Epithelial cell of esophagus (primary cell): ENCODE results near the gene TPBG.

Source experiments
- DNase-seq: peaks from one replicate; pipeline ENCODE4 v3.0.0; 2010; ENCODE audit warnings: low read depth
- H3K4me3 ChIP-seq: 2 replicates; pipeline ENCODE4 v1.5.1; 2011; ENCODE audit warnings: mild to moderate bottlenecking, low read length, control low read depth
- CTCF ChIP-seq: IDR thresholded peaks from 2 replicates; pipeline ENCODE4 v1.5.1; 2011; ENCODE audit warnings: low read depth, mild to moderate bottlenecking, low read length, control low read depth, inconsistent platforms; ENCODE audit not compliant: insufficient read depth; ENCODE audit errors: missing control alignments

Gene TPBG

GRCh38 chr6:82363428-82364086 is at the start of gene TPBG:
TSS of gene TPBG (plus strand) at chr6:82363817. CDS start at chr6:82364962, 1,145 bp downstream.
- TF ChIP-seq CTCF, result peak; percentile 32
- H3K4me3 ChIP-seq, result peak within 1 kb of the TSS; percentile 76
- peak; percentile 86 for DNase-seq

GRCh38 chr6:82322386-82322785 is 41.2 kb upstream of the TPBG start:
- TF ChIP-seq CTCF, result no peak
- no peak for DNase-seq
- H3K4me3 ChIP-seq, result no peak overlapping the region

- H3K4me3 ChIP-seq, result no peak overlapping the region
- TF ChIP-seq CTCF, result no peak
- DNase-seq, result no peak
Measured at GRCh38 chr6:82329766-82330165, 33.9 kb upstream of the TPBG start.

GRCh38 chr6:82330171-82330804 is 33.3 kb upstream of the TPBG start:
- DNase-seq, result no peak
- no peak for TF ChIP-seq CTCF
- H3K4me3 ChIP-seq, result no peak overlapping the region

- TF ChIP-seq CTCF, result peak; percentile 31
- H3K4me3 ChIP-seq, result no peak overlapping the region
- DNase-seq, result peak; percentile 95
Measured at GRCh38 chr6:82331031-82331773, 32.4 kb upstream of the TPBG start.

- no peak for TF ChIP-seq CTCF
- H3K4me3 ChIP-seq, result no peak overlapping the region
- DNase-seq, result no peak
Measured at GRCh38 chr6:82333781-82334180, 29.8 kb upstream of the TPBG start.
